Mammary epithelial cell (primary cell): ENCODE data around the gene PTTG1IP2.

Experiments used
- EZH2 ChIP-seq: IDR thresholded peaks from 2 replicates; pipeline ENCODE4 v1.6.1; 2012; ENCODE audit warnings: low read length, inconsistent platforms, borderline replicate concordance
- TF ChIP-seq, protein P1 (sequence below), 2 donors: IDR thresholded peaks in 1 of 2; conservative IDR thresholded peaks in 1 of 2; 2 replicates each; pipeline ENCODE4 v1.5.1; 2011 to 2012; ENCODE audit warnings: inconsistent platforms in 2 of 2, low read length in 2 of 2, mild to moderate bottlenecking in 2 of 2, control low read depth in 1 of 2, low read depth in 1 of 2; ENCODE audit not compliant: insufficient read depth in 1 of 2; ENCODE audit errors: extremely low read depth in 1 of 2

DNA sequence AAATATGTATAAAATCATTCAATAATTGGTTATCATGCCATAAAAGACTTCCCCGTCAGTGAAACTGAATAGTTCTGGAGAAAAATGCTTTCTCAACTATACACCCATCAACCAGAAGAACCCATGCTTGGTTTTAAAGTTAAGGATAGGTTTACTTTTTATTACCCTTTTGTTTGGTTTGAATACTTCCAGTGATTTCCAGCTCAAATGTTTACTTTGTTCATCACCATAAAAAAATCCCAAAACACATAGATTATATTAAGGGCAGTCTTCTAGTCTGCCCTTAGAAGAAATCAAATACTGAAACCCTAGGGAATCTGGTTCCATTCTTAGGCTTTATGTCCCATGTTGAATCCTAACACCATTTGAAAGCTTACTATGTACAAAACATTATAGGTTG, 49.2 kb downstream of the PTTG1IP2 start:
- TF ChIP-seq, protein P1, sequence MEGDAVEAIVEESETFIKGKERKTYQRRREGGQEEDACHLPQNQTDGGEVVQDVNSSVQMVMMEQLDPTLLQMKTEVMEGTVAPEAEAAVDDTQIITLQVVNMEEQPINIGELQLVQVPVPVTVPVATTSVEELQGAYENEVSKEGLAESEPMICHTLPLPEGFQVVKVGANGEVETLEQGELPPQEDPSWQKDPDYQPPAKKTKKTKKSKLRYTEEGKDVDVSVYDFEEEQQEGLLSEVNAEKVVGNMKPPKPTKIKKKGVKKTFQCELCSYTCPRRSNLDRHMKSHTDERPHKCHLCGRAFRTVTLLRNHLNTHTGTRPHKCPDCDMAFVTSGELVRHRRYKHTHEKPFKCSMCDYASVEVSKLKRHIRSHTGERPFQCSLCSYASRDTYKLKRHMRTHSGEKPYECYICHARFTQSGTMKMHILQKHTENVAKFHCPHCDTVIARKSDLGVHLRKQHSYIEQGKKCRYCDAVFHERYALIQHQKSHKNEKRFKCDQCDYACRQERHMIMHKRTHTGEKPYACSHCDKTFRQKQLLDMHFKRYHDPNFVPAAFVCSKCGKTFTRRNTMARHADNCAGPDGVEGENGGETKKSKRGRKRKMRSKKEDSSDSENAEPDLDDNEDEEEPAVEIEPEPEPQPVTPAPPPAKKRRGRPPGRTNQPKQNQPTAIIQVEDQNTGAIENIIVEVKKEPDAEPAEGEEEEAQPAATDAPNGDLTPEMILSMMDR (conservative IDR thresholded peaks at IDR 0.05 in 1 of 2, IDR thresholded peaks at IDR 0.05 in 1 of 2; ENCODE audit: extremely low read depth in 1 of 2, insufficient read depth in 1 of 2, low read depth in 1 of 2, low read length in 2 of 2), result no peak
- no peak for TF ChIP-seq EZH2
